Stimulated activated memory B cell treated with anti-CD40 and anti-IgM and Interleukin-4, amounts not matched to agents 10 μg/mL and 1 μg/mL and 100 μg/mL, for 72 hours (primary cell): ENCODE measurements around the gene ERI2.
"Not testable (repeated sequence)": the region's sequence is repeated elsewhere in the genome, so short reads cannot be mapped to it uniquely, and the experiment has no call there.

ENCODE experiments used
- ATAC-seq: fragments of 150-1000 bp; cut with Tn5 transposase; 2 replicates; pipeline ENCODE4 v1.10.0; 2021
- H3K27ac Mint-ChIP-seq: one replicate; pipeline ENCODE4 v1.8.0; 2022; ENCODE audit warnings: mild to moderate bottlenecking, mixed read lengths
- H3K27me3 Mint-ChIP-seq: one replicate; pipeline ENCODE4 v1.8.0; 2022; ENCODE audit warnings: mixed read lengths
- H3K36me3 Mint-ChIP-seq: one replicate; pipeline ENCODE4 v1.8.0; 2022; ENCODE audit warnings: mixed read lengths
- H3K4me1 Mint-ChIP-seq: one replicate; pipeline ENCODE4 v1.8.0; 2022; ENCODE audit warnings: mixed read lengths
- H3K4me3 Mint-ChIP-seq: one replicate; pipeline ENCODE4 v1.8.0; 2022; ENCODE audit warnings: mild to moderate bottlenecking, moderate library complexity, mixed read lengths
- H3K9me3 Mint-ChIP-seq: one replicate; pipeline ENCODE4 v1.8.0; 2022; ENCODE audit warnings: mixed read lengths

Gene ERI2

DNA sequence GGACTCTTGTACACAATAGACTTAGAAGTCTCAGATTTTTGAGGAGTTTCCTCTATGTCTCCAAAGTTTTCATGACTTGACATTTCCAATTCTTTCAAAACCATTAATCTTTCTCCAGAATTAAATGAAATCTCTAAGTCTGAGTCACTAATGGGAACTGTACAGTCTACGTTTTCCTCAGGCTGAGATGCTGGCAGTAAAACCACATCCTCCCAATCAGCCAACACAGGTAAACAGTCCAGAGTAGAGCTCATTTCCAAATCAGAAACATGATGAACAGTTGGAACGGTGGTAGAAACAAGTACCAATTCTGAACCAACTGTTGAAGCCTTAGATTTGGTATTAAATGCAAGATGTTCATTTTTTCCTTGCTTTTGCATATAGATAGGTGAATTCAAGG lies 7.9 kb downstream of the ERI2 start:
- Mint-ChIP-seq H3K27ac (no peak overlapping the region), H3K4me3 (no peak overlapping the region), H3K27me3 (no peaks in the 10 kb centered on the region), H3K9me3 (no peaks in the 10 kb centered on the region), H3K36me3 (no peaks in the 10 kb centered on the region), H3K4me1 (no peaks in the 10 kb centered on the region)
- no peak for ATAC-seq

DNA sequence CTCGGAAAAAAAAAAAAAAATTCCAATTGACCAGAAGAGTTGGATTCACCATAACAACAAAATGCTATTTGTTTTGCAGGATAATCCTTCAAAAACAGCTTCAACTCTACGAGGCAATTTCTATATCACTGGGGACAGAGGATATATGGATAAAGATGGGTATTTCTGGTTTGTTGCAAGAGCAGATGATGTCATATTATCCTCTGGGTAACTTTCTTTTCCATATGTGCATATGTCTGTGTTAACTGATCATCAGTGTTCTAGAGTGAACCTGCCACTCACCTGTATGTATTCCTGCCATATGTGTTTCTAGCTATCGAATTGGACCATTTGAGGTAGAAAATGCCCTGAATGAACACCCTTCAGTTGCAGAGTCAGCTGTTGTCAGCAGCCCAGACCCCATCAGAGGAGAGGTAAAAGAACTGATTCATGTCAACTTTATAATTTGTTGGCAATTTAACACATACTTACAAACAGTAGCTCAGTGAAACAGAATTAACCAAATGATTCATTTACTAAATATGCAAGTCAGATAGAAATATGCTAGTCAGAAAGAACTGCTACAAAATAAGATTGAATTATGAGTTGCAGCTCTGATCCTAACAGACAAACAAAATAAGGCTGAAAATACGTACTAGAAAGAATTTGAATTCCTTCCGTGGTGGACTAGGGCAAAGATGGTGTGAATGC lies 14.2 kb downstream of the ERI2 start:
- Mint-ChIP-seq H3K27ac (no peak overlapping the region), H3K4me3 (no peak overlapping the region), H3K36me3 (no peaks in the 10 kb centered on the region), H3K27me3 (no peaks in the 10 kb centered on the region), H3K9me3 (no peaks in the 10 kb centered on the region), H3K4me1 (no peaks in the 10 kb centered on the region)
- no peak for ATAC-seq

DNA sequence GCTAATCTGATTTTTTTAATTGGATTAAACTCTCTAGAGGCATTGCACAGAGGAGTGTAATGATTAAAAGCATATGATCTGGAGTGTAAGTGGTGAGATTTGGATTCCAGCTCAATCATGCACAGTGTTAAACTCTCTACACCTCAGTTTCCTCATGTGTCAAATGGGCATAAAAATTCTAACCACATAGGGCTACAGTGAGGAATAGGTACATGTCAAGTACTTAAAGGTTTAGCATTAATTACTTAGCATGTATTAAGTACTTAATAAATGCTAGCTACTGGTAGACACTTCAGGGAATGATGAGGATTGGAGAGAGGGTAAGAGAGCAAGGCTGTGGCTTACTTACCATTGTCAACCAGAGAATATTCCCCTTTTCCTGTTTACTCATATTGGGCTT lies 17.1 kb downstream of the ERI2 start:
- H3K4me3 Mint-ChIP-seq: no peak overlapping the region
- no peaks in the 10 kb centered on the region for H3K27me3 Mint-ChIP-seq
- H3K36me3 Mint-ChIP-seq: no peaks in the 10 kb centered on the region
- H3K27ac Mint-ChIP-seq: no peak overlapping the region
- ATAC-seq: no peak
- no peaks in the 10 kb centered on the region for H3K4me1 Mint-ChIP-seq
- no peaks in the 10 kb centered on the region for H3K9me3 Mint-ChIP-seq

DNA sequence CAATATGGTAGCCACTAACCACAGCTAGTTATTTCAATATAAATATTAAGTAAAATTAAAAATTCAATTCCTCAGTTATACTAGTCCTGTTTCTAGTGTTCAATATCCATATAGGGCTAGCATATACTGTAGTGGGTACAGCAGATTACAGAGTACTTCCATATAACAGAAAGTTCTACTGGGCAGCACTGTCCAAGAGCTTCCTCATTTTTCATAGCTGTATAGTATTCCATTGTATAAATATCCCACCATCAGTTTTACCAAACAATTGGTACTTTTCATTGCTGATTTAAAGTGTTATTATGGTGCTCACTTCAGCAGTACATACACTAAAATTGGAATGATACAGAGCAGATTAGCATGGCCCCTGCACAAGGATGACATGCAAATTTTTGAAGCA lies 22.1 kb downstream of the ERI2 start:
- no peaks in the 10 kb centered on the region for H3K9me3 Mint-ChIP-seq
- ATAC-seq: no peak
- H3K4me1 Mint-ChIP-seq: no peaks in the 10 kb centered on the region
- no peak overlapping the region for H3K27ac Mint-ChIP-seq
- no peaks in the 10 kb centered on the region for H3K36me3 Mint-ChIP-seq
- H3K4me3 Mint-ChIP-seq: no peak overlapping the region
- no peaks in the 10 kb centered on the region for H3K27me3 Mint-ChIP-seq

DNA sequence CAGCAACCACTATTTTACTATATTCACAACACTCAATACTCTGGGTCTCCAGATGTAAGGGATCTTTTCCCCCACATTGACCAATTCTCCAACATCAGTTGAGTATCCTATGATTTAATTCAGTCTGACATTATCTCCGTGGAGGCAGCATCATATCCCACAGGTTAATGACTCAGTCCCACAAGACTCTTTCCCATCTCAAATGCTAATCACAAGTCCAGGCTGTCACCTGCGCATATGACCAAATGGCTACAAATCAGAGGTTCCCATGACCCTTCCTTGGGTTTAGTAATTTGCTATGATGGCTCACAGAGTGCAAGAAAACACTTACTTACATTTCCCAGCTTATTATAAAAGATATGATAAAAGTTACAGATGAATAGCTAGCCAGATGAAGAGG lies 23.8 kb downstream of the ERI2 start:
- H3K4me3 Mint-ChIP-seq: no peak overlapping the region
- H3K27me3 Mint-ChIP-seq: no peaks in the 10 kb centered on the region
- no peaks in the 10 kb centered on the region for H3K4me1 Mint-ChIP-seq
- no peaks in the 10 kb centered on the region for H3K36me3 Mint-ChIP-seq
- H3K9me3 Mint-ChIP-seq: no peaks in the 10 kb centered on the region
- H3K27ac Mint-ChIP-seq: no peak overlapping the region
- no peak for ATAC-seq

DNA sequence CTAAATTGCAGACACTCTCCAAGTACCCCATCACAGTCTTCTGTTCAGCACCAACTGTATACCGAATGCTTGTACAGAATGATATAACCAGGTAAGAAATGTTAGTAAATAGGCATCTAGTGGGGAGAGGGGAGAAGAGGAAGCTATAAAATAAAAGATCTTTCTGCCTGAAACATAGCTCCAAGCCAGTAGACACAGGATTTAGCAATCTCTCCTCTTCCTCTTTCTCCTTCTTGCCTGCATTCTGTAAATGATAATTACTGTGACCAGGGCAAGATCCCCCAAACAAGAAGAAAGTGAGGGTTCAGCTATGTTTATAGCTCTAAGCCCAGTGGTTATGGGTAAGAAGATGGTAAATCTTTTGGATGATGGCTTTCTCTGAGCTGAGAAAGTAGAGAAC lies 24.6 kb downstream of the ERI2 start:
- Mint-ChIP-seq H3K9me3 (no peaks in the 10 kb centered on the region), H3K27ac (no peak overlapping the region), H3K27me3 (no peaks in the 10 kb centered on the region), H3K4me3 (no peak overlapping the region), H3K36me3 (no peaks in the 10 kb centered on the region), H3K4me1 (no peaks in the 10 kb centered on the region)
- no peak for ATAC-seq

DNA sequence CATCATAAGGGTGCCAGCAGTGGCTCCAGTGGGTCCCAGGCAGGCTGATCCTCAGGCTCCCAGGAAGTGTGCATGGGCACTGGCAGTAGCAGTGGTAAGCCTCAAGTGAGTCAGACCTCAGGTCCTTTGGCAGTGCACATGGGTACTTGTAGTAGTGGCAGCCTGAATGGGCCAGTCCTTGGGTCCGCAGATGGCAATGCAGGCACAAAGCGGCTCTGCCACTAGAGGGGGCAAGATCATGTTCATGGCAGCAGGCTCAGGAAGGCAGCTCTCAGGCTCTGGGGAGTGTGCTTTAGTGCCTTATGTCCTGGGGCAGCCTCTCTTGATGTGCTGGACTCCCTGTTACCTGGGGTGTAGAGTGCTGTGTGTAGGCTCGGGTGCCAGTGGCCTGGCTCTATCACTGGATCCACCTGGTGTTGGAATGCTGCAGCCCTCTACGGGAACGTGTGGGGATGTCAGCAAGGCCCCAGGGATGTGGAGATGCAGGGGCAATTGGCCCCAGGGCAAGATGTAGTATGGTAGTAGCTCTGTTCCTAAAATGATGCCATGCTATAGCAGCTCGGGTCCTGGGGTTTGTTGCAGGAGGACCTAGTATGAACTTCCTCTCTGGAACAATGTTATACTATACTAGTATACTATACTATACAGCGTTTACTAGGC lies 31.4 kb downstream of the ERI2 start:
- Mint-ChIP-seq H3K4me3 (no peak overlapping the region), H3K36me3 (no peaks in the 10 kb centered on the region), H3K27ac (no peak overlapping the region), H3K27me3 (no peaks in the 10 kb centered on the region), H3K4me1 (no peaks in the 10 kb centered on the region), H3K9me3 (no peaks in the 10 kb centered on the region)
- peak; percentile 61 for ATAC-seq

DNA sequence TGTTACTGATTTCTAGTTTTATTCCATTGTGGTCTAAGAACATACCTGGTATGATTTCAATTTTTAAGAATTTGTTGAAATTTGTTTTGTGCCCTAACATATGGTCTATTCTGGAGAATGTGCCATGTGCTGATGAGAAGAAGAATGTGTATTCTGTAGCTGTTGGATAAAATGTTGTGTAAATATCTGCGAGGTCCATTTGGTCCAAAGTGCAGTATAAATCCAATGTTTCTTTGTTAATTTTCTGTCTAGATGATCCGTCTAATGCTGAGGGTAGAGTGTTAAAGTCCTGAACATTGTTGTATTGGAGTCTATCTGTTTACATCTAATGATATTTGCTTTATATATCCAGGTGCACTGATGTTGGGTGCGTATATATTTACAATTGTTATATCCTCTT lies 32.6 kb downstream of the ERI2 start:
- no peak overlapping the region for H3K4me3 Mint-ChIP-seq
- H3K9me3 Mint-ChIP-seq: no peaks in the 10 kb centered on the region
- H3K27ac Mint-ChIP-seq: no peak overlapping the region
- no peaks in the 10 kb centered on the region for H3K27me3 Mint-ChIP-seq
- no peaks in the 10 kb centered on the region for H3K36me3 Mint-ChIP-seq
- no peak for ATAC-seq
- H3K4me1 Mint-ChIP-seq: no peaks in the 10 kb centered on the region

DNA sequence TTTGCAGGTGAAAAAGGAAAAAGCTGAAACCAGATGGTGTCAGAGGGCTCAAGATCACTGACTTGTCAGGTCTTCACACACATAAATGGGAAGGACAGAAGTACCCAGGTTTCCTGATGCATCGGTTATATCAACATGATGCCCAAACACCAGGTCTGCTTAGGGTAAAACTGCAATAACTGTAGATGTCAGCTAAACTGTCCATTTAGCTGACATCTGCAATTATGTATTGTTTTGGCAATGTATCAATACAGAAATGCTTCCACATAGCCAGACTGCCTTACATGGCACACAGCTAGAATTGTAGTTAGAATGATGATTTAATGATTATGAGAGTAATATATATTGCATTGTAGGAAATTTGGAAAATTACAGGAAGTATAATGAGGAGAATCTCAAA lies 37.5 kb downstream of the ERI2 start:
- Mint-ChIP-seq H3K27me3 (no peaks in the 10 kb centered on the region), H3K4me3 (no peak overlapping the region), H3K27ac (no peak overlapping the region), H3K9me3 (no peaks in the 10 kb centered on the region), H3K36me3 (no peaks in the 10 kb centered on the region), H3K4me1 (peaks cover 5% of the 10 kb centered on the region)
- no peak for ATAC-seq

DNA sequence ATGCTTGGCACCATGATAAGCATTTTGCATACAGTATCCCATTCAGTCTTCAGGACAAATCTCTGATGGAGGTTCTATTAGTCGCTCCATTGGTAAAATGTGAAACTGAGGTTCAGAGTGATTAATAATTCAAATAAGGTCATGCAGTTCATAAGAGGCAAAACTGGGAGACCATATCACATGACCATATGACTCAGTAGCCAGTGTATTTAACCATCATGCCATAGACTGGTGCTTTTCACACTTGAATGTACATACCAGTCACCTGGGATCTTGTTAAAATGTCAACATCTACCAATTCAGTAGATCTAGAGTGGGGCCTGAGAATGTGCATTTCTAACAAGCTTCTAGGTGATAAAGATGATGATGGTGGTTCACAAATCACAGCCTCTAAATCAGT lies 38.2 kb downstream of the ERI2 start:
- H3K27me3 Mint-ChIP-seq: no peaks in the 10 kb centered on the region
- no peak for ATAC-seq
- H3K36me3 Mint-ChIP-seq: no peaks in the 10 kb centered on the region
- no peak overlapping the region for H3K4me3 Mint-ChIP-seq
- no peak overlapping the region for H3K27ac Mint-ChIP-seq
- peaks cover 12% of the 10 kb centered on the region for H3K4me1 Mint-ChIP-seq
- H3K9me3 Mint-ChIP-seq: no peaks in the 10 kb centered on the region

DNA sequence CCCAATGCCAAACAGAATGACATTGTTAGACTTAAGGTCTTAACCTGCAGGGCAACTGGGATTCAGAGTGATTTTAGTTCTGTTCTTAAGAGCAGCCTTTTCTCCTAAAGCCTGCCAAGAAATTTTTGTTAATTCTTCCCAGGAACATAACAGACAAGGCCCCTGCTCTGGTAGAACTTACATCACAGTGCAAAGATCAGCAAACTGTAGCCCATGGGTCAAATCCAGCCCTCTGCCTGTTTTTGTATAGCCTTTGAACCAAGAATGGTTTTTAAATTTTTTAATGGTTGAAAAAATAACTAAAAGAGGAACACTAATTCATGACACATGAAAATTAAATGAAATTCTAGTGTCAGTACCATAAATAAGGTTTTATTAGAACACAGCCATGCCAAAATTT lies 38.7 kb downstream of the ERI2 start:
- Mint-ChIP-seq H3K27ac (no peak overlapping the region), H3K9me3 (peaks cover 2% of the 10 kb centered on the region), H3K27me3 (no peaks in the 10 kb centered on the region), H3K4me1 (peaks cover 16% of the 10 kb centered on the region), H3K36me3 (no peaks in the 10 kb centered on the region), H3K4me3 (no peak overlapping the region)
- no peak for ATAC-seq

DNA sequence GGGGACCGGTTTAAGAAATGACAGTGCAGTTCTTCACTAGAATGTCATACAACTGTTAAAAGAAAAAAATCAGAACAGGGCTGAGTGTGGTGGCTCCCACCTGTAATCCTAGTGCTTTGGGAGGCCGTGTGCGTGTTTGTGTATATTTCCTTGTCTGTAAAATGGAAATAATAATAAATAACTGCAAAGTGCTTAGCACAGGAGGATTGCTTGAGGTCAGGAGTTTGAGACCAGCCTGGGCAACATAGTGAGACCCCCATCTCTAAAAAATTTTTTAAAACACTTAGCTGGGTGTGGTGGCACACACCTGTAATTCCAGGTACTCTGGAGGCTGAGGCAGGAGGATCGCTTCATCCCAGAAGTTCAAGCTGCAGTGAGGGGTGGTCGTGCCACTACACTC lies 40.0 kb downstream of the ERI2 start:
- Mint-ChIP-seq H3K9me3 (peaks cover 6% of the 10 kb centered on the region), H3K4me3 (no peak overlapping the region), H3K4me1 (peaks cover 16% of the 10 kb centered on the region), H3K27ac (no peak overlapping the region), H3K27me3 (no peaks in the 10 kb centered on the region), H3K36me3 (peaks cover 11% of the 10 kb centered on the region)
- no peak for ATAC-seq

DNA sequence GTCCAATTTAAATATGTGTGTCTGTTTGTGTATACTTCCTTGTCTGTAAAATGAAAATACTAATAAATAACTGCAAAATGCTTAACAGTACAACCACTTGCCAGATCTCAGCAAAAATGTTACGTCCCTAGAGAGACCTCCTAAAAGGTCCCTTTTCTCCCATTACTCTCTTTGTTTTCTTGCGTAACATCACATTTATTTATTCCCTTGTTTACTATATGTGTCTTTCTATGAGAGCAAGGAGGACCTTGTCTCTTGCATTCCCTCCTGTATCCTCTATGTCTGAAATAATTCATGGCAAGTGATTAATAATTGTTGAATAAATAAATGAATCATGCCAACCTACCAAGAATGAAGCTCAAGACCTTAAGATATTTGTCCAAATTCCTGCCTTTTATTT lies 40.5 kb downstream of the ERI2 start:
- H3K36me3 Mint-ChIP-seq: peaks cover 16% of the 10 kb centered on the region
- no peak overlapping the region for H3K27ac Mint-ChIP-seq
- H3K27me3 Mint-ChIP-seq: no peaks in the 10 kb centered on the region
- no peak overlapping the region for H3K4me3 Mint-ChIP-seq
- peaks cover 16% of the 10 kb centered on the region for H3K4me1 Mint-ChIP-seq
- ATAC-seq: no peak
- H3K9me3 Mint-ChIP-seq: peaks cover 6% of the 10 kb centered on the region

DNA sequence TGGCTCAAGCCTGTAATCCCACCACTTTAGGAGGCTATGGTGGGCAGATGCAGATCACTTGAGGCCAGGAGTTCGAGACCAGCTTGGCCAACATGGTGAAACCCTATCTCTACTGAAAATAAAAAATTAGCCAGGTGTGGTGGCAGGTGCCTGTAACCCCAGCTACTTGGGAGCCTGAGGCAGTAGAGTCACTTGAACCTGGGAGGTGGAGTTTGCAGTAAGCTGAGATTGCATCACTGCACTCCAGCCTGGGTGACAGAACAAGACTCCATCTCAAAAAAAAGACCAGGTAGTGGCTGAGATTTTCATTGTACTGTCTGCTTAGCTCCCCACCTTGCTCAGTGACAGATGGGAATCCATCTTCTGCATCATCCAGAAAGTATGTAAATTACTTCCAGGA lies 41.8 kb downstream of the ERI2 start:
- not testable (repeated sequence) for H3K27me3 Mint-ChIP-seq, H3K4me3 Mint-ChIP-seq, ATAC-seq, H3K9me3 Mint-ChIP-seq
- peak overlapping the region; percentile 82 for H3K27ac Mint-ChIP-seq
- peaks cover 23% of the 10 kb centered on the region for H3K36me3 Mint-ChIP-seq
- H3K4me1 Mint-ChIP-seq: peaks cover 16% of the 10 kb centered on the region

DNA sequence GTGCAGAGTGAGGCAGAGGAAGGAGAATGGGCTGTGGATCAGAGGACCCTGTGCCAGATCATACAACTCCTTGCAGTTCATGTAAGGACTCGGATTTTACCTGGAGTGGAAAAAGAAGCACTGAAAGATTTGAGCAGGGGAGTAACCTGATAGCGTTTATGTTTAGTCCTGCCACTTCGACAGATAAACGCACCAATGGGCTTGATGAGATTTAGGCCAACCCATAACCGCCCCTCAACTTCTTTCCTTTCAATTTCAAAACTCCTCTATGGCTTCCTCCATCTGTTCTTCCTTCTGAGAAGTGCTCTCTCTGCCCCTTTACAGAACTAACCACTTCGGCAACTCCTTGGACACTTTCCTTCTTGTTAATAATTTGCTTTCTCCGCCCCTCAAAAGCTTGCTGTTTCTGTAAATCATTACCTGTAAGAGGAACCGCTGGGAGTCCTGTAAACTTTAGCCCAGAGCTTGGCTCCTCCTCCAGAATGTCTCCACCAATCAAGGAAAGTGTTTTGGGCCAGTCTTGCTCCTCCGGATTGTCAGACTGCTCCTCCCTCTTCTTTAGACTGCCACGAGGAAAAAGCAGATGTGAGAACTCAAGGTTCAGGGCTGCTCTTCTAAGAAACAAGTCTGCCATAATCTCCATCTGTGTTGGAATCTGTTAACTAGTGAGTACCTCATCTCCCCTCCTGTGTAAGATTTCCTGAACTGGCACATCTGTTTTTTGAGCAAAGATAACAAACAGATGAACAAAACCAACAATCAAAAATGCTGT lies 42.6 kb downstream of the ERI2 start, which contains the start of gene ACSM3:
TSS of gene ACSM3 (plus strand) at position 554 of the 772 bp plus-strand sequence. CDS start 6,021 bp downstream, outside the sequence.
- H3K9me3 Mint-ChIP-seq: peaks cover 6% of the 10 kb centered on the region
- peak within 1 kb of the TSS; percentile 82 for H3K27ac Mint-ChIP-seq
- H3K27me3 Mint-ChIP-seq: no peaks in the 10 kb centered on the region
- H3K4me1 Mint-ChIP-seq: peaks cover 16% of the 10 kb centered on the region
- peaks cover 23% of the 10 kb centered on the region for H3K36me3 Mint-ChIP-seq
- ATAC-seq: peak; percentile 100
- H3K4me3 Mint-ChIP-seq: peak within 1 kb of the TSS; percentile 84
